Neutrophil (primary cell): ENCODE results near the gene TMPRSS4.

ENCODE experiments used
- H3K27ac ChIP-seq: fragments of 200-600 bp; sonication (generic); 2 replicates; pipeline ENCODE4 v1.5.1; 2016; ENCODE audit warnings: mild to moderate bottlenecking, moderate library complexity
- H3K27me3 ChIP-seq: fragments of 200-600 bp; sonication (generic); 2 replicates; pipeline ENCODE4 v1.6.0; 2016; ENCODE audit warnings: mild to moderate bottlenecking
- H3K36me3 ChIP-seq: fragments of 200-600 bp; sonication (generic); 2 replicates; pipeline ENCODE4 v1.5.1; 2017
- H3K4me1 ChIP-seq, 2 experiments: fragments of 200-600 bp in 1 of 2; sonication (generic) in 1 of 2; 1 replicate in 1 of 2; 2 replicates in 1 of 2; pipeline versions ENCODE4 v1.5.1 to v1.6.1; 2013 to 2016; ENCODE audit warnings: low read depth in 1 of 2, low read length in 1 of 2, mild to moderate bottlenecking in 1 of 2, moderate library complexity in 1 of 2; ENCODE audit not compliant: control insufficient read depth in 1 of 2, insufficient read depth in 1 of 2
- H3K4me3 ChIP-seq, 2 experiments: fragments of 200-600 bp in 1 of 2; sonication (generic) in 1 of 2; 1 replicate in 1 of 2; 2 replicates in 1 of 2; pipeline ENCODE4 v1.5.1; 2013 to 2016; ENCODE audit warnings: low read depth in 1 of 2, low read length in 1 of 2, mild to moderate bottlenecking in 1 of 2, moderate library complexity in 1 of 2
- H3K9me3 ChIP-seq: fragments of 200-600 bp; sonication (generic); 2 replicates; pipeline ENCODE4 v1.5.1; 2016
- CTCF ChIP-seq: fragments of 200-600 bp; sonication (generic); IDR thresholded peaks from 2 replicates; pipeline ENCODE4 v1.5.1; 2016; ENCODE audit warnings: antibody characterized with exemption

Gene TMPRSS4

GRCh38 chr11:118164885-118165284 lies 88.0 kb downstream of the TMPRSS4 start:
- Histone ChIP-seq H3K27ac (no peak overlapping the region), H3K27me3 (peaks cover 20% of the 10 kb centered on the region), H3K36me3 (no peaks in the 10 kb centered on the region), H3K4me3 (no peak overlapping the region), H3K9me3 (no peaks in the 10 kb centered on the region), H3K4me1 (peaks cover 11 to 12% of the 10 kb centered on the region in 2 experiments)
- no peak for TF ChIP-seq CTCF

GRCh38 chr11:118166641-118167040 lies 89.8 kb downstream of the TMPRSS4 start:
- no peaks in the 10 kb centered on the region for H3K9me3 ChIP-seq
- no peaks in the 10 kb centered on the region for H3K36me3 ChIP-seq
- TF ChIP-seq CTCF = no peak
- no peak overlapping the region for H3K27ac ChIP-seq
- peaks cover 11 to 17% of the 10 kb centered on the region in 2 experiments for H3K4me1 ChIP-seq
- peaks cover 28% of the 10 kb centered on the region for H3K27me3 ChIP-seq
- no peak overlapping the region for H3K4me3 ChIP-seq

GRCh38 chr11:118167253-118167652 lies 90.4 kb downstream of the TMPRSS4 start:
- no peak for TF ChIP-seq CTCF
- no peak overlapping the region for H3K4me3 ChIP-seq
- no peaks in the 10 kb centered on the region for H3K9me3 ChIP-seq
- H3K27ac ChIP-seq = no peak overlapping the region
- no peaks in the 10 kb centered on the region for H3K36me3 ChIP-seq
- peaks cover 14 to 21% of the 10 kb centered on the region in 2 experiments for H3K4me1 ChIP-seq
- H3K27me3 ChIP-seq = peaks cover 28% of the 10 kb centered on the region

GRCh38 chr11:118167906-118168305 lies 91.0 kb downstream of the TMPRSS4 start:
- peaks cover 14 to 18% of the 10 kb centered on the region in 2 experiments for H3K4me1 ChIP-seq
- H3K9me3 ChIP-seq = no peaks in the 10 kb centered on the region
- H3K27me3 ChIP-seq = peaks cover 28% of the 10 kb centered on the region
- TF ChIP-seq CTCF = no peak
- no peak overlapping the region for H3K4me3 ChIP-seq
- no peak overlapping the region for H3K27ac ChIP-seq
- no peaks in the 10 kb centered on the region for H3K36me3 ChIP-seq

GRCh38 chr11:118168316-118168715 lies 91.4 kb downstream of the TMPRSS4 start:
- Histone ChIP-seq H3K36me3 (no peaks in the 10 kb centered on the region), H3K27me3 (peaks cover 28% of the 10 kb centered on the region)
- TF ChIP-seq CTCF = no peak

GRCh38 chr11:118168751-118169150 lies 91.9 kb downstream of the TMPRSS4 start:
- TF ChIP-seq CTCF = no peak
- H3K27ac ChIP-seq = no peak overlapping the region
- no peaks in the 10 kb centered on the region for H3K9me3 ChIP-seq
- H3K27me3 ChIP-seq = peaks cover 28% of the 10 kb centered on the region
- no peaks in the 10 kb centered on the region for H3K36me3 ChIP-seq
- peaks cover 5 to 10% of the 10 kb centered on the region in 2 experiments for H3K4me1 ChIP-seq
- no peak overlapping the region for H3K4me3 ChIP-seq

More at GRCh38 chr11:118168316-118168715, 91.4 kb downstream of the TMPRSS4 start:
- Histone ChIP-seq H3K4me1 (peaks cover 10 to 14% of the 10 kb centered on the region in 2 experiments), H3K27ac (no peak overlapping the region), H3K9me3 (no peaks in the 10 kb centered on the region), H3K4me3 (no peak overlapping the region)
